Neural cell (in vitro differentiated cells): ENCODE results near the gene OBP2A.

Experiments used
- EP300 ChIP-seq: fragments of 450-650 bp; conservative IDR thresholded peaks from 2 replicates; pipeline ENCODE4 v1.6.1; 2014; ENCODE audit warnings: antibody characterized with exemption, mild to moderate bottlenecking, moderate library complexity; ENCODE audit not compliant: poor library complexity, severe bottlenecking
- EZH2 ChIP-seq: fragments of 200-600, 300-800 bp; shearing (Covaris generic), sonication (generic); IDR thresholded peaks from 2 replicates; pipeline ENCODE4 v1.6.1; 2014; ENCODE audit warnings: antibody characterized with exemption, low read length, borderline replicate concordance, mild to moderate bottlenecking; ENCODE audit not compliant: insufficient read depth, poor library complexity, severe bottlenecking
- MXI1 ChIP-seq: fragments of 450-650 bp; conservative IDR thresholded peaks from 2 replicates; pipeline ENCODE4 v1.6.1; 2014; ENCODE audit warnings: antibody characterized with exemption, mild to moderate bottlenecking; ENCODE audit not compliant: poor library complexity, severe bottlenecking
- POLR2AphosphoS5 ChIP-seq: IDR thresholded peaks from 2 replicates; pipeline ENCODE4 v1.6.1; 2012
- SMC3 ChIP-seq: fragments of 450-650 bp; conservative IDR thresholded peaks from 2 replicates; pipeline ENCODE4 v1.6.1; 2014; ENCODE audit warnings: antibody characterized with exemption, mild to moderate bottlenecking, moderate library complexity; ENCODE audit not compliant: poor library complexity
- TAF1 ChIP-seq: IDR thresholded peaks from 2 replicates; pipeline ENCODE4 v1.6.1; 2012; ENCODE audit warnings: low read depth
- TF ChIP-seq, protein P1 (sequence below): fragments of 450-650 bp; IDR thresholded peaks from 2 replicates; pipeline ENCODE4 v1.5.1; 2014; ENCODE audit warnings: antibody characterized with exemption, mild to moderate bottlenecking, moderate library complexity; ENCODE audit not compliant: poor library complexity, severe bottlenecking
- TF ChIP-seq, protein P2 (sequence below): IDR thresholded peaks from 2 replicates; pipeline ENCODE4 v1.6.1; 2012; ENCODE audit warnings: borderline replicate concordance

GRCh38 chr9:135565141-135565628 is 19.3 kb downstream of the OBP2A start:
- TF ChIP-seq, protein P1, sequence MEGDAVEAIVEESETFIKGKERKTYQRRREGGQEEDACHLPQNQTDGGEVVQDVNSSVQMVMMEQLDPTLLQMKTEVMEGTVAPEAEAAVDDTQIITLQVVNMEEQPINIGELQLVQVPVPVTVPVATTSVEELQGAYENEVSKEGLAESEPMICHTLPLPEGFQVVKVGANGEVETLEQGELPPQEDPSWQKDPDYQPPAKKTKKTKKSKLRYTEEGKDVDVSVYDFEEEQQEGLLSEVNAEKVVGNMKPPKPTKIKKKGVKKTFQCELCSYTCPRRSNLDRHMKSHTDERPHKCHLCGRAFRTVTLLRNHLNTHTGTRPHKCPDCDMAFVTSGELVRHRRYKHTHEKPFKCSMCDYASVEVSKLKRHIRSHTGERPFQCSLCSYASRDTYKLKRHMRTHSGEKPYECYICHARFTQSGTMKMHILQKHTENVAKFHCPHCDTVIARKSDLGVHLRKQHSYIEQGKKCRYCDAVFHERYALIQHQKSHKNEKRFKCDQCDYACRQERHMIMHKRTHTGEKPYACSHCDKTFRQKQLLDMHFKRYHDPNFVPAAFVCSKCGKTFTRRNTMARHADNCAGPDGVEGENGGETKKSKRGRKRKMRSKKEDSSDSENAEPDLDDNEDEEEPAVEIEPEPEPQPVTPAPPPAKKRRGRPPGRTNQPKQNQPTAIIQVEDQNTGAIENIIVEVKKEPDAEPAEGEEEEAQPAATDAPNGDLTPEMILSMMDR = no peak
- TF ChIP-seq, protein P2, sequence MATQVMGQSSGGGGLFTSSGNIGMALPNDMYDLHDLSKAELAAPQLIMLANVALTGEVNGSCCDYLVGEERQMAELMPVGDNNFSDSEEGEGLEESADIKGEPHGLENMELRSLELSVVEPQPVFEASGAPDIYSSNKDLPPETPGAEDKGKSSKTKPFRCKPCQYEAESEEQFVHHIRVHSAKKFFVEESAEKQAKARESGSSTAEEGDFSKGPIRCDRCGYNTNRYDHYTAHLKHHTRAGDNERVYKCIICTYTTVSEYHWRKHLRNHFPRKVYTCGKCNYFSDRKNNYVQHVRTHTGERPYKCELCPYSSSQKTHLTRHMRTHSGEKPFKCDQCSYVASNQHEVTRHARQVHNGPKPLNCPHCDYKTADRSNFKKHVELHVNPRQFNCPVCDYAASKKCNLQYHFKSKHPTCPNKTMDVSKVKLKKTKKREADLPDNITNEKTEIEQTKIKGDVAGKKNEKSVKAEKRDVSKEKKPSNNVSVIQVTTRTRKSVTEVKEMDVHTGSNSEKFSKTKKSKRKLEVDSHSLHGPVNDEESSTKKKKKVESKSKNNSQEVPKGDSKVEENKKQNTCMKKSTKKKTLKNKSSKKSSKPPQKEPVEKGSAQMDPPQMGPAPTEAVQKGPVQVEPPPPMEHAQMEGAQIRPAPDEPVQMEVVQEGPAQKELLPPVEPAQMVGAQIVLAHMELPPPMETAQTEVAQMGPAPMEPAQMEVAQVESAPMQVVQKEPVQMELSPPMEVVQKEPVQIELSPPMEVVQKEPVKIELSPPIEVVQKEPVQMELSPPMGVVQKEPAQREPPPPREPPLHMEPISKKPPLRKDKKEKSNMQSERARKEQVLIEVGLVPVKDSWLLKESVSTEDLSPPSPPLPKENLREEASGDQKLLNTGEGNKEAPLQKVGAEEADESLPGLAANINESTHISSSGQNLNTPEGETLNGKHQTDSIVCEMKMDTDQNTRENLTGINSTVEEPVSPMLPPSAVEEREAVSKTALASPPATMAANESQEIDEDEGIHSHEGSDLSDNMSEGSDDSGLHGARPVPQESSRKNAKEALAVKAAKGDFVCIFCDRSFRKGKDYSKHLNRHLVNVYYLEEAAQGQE = no peak
- TF ChIP-seq POLR2AphosphoS5 (no peak), EP300 (no peak), TAF1 (no peak), MXI1 (no peak), SMC3 (no peak), EZH2 (no peak)
